Measurements from ENCODE around the gene EFNB3.

The EFNB3 gene

GRCh38 chr17:7704601-7705268 lies at the start of gene EFNB3:
Gene EFNB3, plus strand, starts transcription at chr17:7705202. Its CDS starts 397 bp downstream, at chr17:7705599.
- FAIRE-seq, result no peak

GRCh38 chr17:7655541-7655840 lies 49.5 kb upstream of the EFNB3 start:
- FAIRE-seq, result no peak

- no peak for FAIRE-seq
Observed at GRCh38 chr17:7656958-7657609, 47.9 kb upstream of the EFNB3 start.

- no peak for FAIRE-seq
Observed at GRCh38 chr17:7667656-7668406, 37.2 kb upstream of the EFNB3 start.

GRCh38 chr17:7668482-7668881 lies 36.5 kb upstream of the EFNB3 start:
- no peak for FAIRE-seq

GRCh38 chr17:7673239-7673638 lies 31.8 kb upstream of the EFNB3 start:
- FAIRE-seq, result no peak

GRCh38 chr17:7674934-7675333 lies 30.1 kb upstream of the EFNB3 start:
- FAIRE-seq, result no peak

GRCh38 chr17:7676533-7676932 lies 28.5 kb upstream of the EFNB3 start:
- FAIRE-seq, result no peak

GRCh38 chr17:7677388-7678067 lies 27.5 kb upstream of the EFNB3 start:
- no peak for FAIRE-seq

- FAIRE-seq, result no peak
Observed at GRCh38 chr17:7684851-7685532, 20.0 kb upstream of the EFNB3 start.

GRCh38 chr17:7685533-7686221 lies 19.3 kb upstream of the EFNB3 start:
- no peak for FAIRE-seq

GRCh38 chr17:7686222-7687071 lies 18.6 kb upstream of the EFNB3 start:
- FAIRE-seq, result no peak

GRCh38 chr17:7687072-7687907 lies 17.7 kb upstream of the EFNB3 start, which contains the start of gene TP53:
Gene TP53, minus strand, starts transcription at chr17:7687490. Its CDS starts 10,896 bp downstream, at chr17:7676594.
- FAIRE-seq, result peak; percentile 81

- peak; percentile 96 for FAIRE-seq
Observed at GRCh38 chr17:7687908-7688807, 16.8 kb upstream of the EFNB3 start, which contains the start of gene WRAP53. Gene WRAP53, plus strand, starts transcription at chr17:7688477. Its CDS starts 172 bp downstream, at chr17:7688649.

- FAIRE-seq, result no peak
Observed at GRCh38 chr17:7688808-7689316, 16.1 kb upstream of the EFNB3 start.

- FAIRE-seq, result no peak
Observed at GRCh38 chr17:7695586-7695985, 9.4 kb upstream of the EFNB3 start.

- FAIRE-seq, result no peak
Observed at GRCh38 chr17:7697828-7698588, 7.0 kb upstream of the EFNB3 start.

GRCh38 chr17:7700510-7700909 lies 4.5 kb upstream of the EFNB3 start:
- FAIRE-seq, result no peak

Data from endometrium (tissue), 2 donors.